Retinal pigment epithelial cell (primary cell): ENCODE data around the gene TBC1D8.

Experiments used
- DNase-seq: peaks from one replicate; pipeline ENCODE4 v3.0.0-alpha.2; 2010; ENCODE audit warnings: low read depth
- H3K4me3 ChIP-seq: 2 replicates; pipeline ENCODE4 v1.5.1; 2011; ENCODE audit warnings: mild to moderate bottlenecking, low read length, control low read depth, moderate library complexity
- CTCF ChIP-seq: conservative IDR thresholded peaks from 2 replicates; pipeline ENCODE4 v1.5.1; 2011; ENCODE audit warnings: low read depth, low read length, control low read depth, inconsistent platforms

TBC1D8 gene

GRCh38 chr2:100969998-100970397, 181.2 kb downstream of the TBC1D8 start:
- TF ChIP-seq CTCF = no peak

GRCh38 chr2:100968146-100969145, 182.7 kb downstream of the TBC1D8 start:
- TF ChIP-seq CTCF = no peak
- DNase-seq = no peak
- no peak overlapping the region for H3K4me3 ChIP-seq

More at GRCh38 chr2:100969998-100970397, 181.2 kb downstream of the TBC1D8 start:
- H3K4me3 ChIP-seq = no peak overlapping the region
- no peak for DNase-seq

- H3K4me3 ChIP-seq = no peak overlapping the region
- TF ChIP-seq CTCF = no peak
- no peak for DNase-seq
These were observed 183.5 kb downstream of the TBC1D8 start for GRCh38 chr2:100967716-100968115.

- DNase-seq = no peak
- TF ChIP-seq CTCF = no peak
- H3K4me3 ChIP-seq = no peak overlapping the region
These were observed 185.6 kb downstream of the TBC1D8 start for GRCh38 chr2:100965596-100965995.

- H3K4me3 ChIP-seq = no peak overlapping the region
- DNase-seq = no peak
- TF ChIP-seq CTCF = no peak
These were observed 186.5 kb downstream of the TBC1D8 start for GRCh38 chr2:100964681-100965169.

GRCh38 chr2:100964222-100964621, 187.0 kb downstream of the TBC1D8 start:
- no peak for DNase-seq
- TF ChIP-seq CTCF = no peak

GRCh38 chr2:100963026-100963375, 188.2 kb downstream of the TBC1D8 start:
- TF ChIP-seq CTCF = no peak
- H3K4me3 ChIP-seq = no peak overlapping the region
- DNase-seq = no peak

More at GRCh38 chr2:100964222-100964621, 187.0 kb downstream of the TBC1D8 start:
- H3K4me3 ChIP-seq = no peak overlapping the region
